GM18498 (cell line): Measurements from ENCODE around the gene MPRIP.

Experiments used
- ATAC-seq: cut with Tn5 transposase; IDR thresholded peaks from one replicate; pipeline ENCODE4 v1.9.1; 2021; ENCODE audit warnings: mild to moderate bottlenecking, moderate library complexity; ENCODE audit not compliant: unreplicated experiment

Gene MPRIP

DNA sequence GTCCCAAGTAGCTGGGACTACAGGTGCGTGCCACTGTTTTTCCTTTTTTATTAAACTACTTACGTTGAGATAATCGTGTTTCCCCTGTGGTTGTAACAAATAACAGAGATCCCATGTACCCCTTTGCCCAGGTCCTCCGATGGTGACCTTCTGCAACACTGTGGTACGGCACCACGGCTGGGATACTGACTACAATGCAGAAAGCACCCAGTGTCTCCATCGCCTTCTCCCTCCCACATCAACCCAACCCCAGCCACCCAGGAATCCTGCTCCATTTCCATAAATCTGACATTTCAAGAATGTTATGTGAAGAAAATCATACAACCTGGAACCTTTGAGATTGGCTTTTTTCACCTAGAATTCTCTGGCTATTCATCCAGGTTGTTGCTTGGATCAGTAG lies 22.1 kb downstream of the MPRIP start:
- ATAC-seq = no peak

DNA sequence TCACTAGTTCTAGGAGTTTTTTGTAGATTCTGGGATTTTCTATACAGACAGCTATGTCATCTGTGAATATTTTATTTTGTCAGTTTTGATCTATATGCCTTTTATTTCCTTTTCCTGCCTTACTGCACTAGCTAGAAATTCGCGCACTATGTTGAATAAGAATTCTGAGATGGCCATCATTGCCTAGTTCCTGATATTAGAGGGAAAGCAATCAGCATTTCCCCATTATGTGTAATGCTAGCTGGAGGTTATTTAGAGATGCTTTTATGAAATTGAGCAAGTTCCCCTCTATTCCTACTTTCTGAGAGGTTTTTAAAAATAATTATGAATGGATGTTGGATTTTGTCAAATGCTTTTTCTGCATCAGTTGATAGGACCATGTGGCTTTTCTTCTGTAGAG lies 23.8 kb downstream of the MPRIP start:
- no peak for ATAC-seq

DNA sequence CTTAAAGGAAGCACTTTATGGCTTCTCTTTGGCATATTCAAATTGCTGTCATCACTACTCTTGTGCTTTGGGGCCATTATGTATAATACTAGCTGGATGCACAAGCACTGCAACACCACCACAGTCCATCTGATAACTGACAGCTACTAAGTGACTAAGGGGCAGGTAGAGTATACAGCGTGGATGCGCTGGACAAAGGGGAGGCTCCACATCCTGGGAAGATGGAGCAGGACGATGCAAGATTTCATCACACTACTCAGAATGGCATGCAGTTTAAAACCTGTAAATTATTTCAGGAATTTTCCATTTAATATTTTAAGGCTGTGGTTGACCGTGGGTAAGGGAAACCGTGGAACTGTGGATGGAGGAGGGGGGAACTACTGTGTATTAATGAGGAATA lies 25.0 kb downstream of the MPRIP start:
- ATAC-seq = no peak

DNA sequence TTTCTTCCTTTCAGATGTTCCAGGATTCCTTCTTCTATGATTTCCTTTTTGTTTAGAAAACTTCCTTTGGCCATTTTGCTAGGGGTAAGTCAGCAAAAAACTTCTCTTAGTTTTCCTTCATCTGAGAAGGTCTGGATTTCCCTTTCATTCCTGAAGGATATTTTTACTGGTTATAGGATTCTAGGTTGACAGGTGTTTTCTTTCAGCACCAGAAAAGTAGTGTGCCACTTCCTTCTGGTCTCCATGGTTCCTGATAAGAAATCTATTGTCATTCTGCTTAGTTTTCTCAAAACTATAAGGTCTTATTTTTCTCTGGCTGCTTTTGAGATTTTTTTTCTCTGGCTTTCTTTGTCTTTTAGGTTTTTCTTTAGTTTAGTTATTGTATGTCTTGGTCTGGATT lies 27.6 kb downstream of the MPRIP start:
- ATAC-seq = no peak

DNA sequence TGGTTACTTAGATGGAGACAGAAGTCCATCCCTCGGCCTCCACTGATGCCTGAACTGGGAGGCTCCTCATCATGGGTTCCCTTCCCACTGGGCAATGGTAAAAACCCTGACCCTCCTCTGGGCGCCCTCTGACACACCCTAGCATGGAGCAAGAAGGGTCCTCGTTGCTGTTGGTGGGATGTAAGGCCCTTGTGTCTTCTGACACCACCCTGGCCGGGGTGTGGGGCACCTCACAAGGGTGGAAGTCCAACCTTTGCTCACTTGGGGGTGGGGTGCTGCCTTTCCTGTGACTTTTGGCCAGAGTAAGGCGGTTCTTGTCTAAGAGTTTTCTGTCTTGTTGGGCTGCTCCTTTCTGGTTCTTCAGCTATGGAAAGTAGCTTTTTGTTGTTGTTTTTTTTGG lies 28.7 kb downstream of the MPRIP start:
- no peak for ATAC-seq

DNA sequence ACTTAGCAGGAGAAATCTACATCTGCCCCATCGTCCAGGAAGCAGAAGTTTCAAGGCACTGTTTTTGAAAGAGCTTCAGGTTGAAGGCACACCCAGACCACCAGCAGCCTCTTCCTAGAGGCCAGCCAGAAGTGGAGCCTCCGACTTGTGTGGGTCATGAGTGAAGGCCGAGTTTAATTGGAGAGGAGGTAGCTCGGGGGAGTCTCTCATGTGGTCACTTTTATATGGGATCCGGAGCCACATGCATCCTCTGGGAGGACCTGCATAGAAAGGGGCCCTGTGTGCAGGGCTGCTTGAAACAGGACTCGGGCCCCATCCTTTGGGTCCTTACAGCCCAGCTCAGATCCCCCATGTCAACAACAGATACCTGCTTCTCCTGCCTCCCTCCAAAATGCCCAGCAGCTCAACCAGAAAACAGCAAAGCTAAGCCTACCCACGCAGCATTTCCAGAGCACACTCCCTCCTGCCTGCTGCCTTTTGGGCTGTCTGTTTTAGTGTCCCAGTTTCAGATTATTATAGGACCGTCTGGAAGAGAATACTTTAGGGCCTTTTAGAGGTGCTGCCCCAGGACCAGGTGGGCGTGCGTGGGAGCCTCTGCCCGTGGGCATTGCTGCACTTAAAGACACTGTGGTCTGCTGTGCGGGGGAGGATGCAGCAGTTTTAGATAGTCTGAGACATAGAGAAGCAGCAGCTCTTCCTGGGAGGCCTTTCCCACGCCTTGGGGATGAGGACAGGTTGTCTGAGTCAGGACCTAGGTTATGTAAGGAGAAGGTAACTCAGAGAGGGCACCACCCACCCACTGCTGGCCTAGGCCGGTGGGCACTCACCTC lies 29.5 kb downstream of the MPRIP start:
- no peak for ATAC-seq

DNA sequence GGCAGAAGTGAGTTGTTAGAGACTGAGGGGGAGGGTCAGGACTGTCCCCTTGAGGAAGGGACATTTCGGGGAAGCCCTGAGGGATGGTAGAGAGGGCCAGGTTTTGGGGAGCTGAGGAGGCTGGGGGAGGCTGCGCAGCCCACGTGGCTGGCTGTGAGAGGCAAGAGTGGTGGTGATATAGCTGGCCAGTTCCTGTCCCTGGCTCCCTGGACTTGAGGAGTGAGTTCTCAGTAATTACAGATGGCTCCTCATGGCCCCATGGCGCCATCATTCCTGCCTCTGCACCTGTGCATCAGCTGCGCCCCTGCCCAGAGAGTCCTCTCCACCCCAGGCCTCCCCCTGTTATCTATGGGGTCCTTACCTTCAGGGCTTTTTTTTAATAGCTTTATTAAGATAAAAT lies 30.3 kb downstream of the MPRIP start:
- no peak for ATAC-seq

DNA sequence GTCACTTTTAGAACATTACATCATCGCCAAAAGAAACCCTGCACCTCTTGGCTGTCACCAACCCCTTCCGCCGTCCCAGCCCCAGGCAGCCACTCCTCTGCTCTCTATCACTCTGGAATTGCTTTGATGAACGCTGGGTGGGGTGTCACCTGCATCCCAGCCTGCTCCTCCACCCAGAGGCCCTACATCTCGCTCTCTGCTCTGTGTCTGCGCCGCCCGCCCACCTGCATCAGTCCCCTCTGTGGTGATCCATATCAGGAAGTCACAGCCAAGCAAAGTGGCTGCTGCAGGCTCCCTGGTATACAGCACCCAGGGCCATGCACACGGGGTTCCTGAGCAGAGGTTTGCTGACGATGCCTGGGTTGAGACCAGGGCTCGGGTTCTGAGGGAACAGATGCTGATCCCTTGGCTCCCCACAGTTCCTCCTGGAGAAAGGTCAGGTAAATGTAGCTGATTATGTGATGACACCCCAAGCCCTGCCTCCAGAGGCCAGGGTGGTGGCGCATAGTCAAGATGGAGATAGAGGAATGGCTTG lies 30.8 kb downstream of the MPRIP start:
- ATAC-seq = no peak

DNA sequence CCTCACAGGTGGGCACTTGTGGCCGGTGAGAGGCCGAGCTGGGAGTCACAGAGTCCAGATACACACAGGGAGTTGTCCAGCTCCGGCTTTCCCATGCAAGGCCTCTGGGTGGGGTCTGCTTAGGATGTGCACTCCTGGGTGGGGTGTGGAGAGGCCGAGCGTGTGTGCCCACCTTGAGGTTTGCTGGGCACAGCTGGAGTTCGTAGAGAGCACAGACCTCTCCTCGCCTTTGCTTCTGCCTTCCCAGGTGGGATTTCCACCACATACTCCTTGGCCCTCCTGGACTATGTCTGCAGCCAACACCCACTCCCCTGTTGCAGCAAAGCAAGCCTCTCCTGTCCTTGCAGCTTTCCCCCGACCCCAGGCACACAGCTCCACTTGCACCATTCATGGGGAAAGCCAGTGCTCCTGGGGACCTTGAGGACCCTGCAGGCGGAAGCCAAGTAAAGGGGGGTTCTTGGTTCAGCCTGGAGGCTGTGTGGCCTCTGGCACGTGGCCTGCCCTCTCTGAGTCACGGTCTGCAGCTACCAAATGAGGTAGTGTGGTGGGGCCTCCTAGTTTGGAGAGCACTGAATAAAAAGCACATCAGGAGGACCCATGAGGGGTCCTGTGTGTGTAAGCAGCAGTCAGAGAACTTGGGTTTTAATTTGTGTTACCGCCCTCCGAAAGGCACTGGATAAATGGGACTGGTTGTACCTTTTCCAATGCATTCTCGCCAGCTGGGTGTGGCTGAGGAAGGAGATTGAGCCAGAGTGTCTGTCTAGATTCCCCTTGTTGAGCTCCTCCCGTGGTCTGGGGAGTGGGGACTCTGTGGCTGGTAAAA lies 31.5 kb downstream of the MPRIP start:
- ATAC-seq = no peak

DNA sequence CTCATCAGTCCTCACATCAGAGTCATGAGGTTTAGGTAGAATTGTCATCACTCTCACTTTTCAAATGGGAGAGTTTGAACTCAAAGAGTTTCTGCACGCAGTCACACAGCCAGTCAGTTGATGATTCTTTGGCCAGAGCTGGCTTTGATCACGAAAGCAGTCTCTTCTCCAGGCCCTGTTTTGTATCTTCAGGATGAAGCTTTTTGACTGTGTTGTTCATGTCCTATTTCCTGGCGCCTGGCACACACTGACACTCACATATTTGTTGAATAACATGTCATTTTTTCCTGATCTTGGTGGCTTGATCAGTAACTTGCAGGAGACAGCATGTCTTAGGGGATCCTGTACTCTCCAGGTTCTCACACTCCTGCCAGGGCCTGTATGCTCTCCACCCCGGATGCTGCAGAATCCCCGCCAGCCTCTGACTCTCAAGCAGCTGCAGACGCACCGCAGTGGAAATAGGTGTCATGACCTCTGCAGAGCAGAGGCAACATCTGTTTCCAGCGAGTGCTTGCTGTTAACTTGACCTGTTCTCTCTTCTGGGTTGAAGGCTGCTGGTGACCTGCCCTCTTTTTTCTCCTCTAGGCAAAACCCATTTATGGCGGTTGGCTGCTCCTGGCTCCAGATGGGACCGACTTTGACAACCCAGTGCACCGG lies 33.0 kb downstream of the MPRIP start:
- ATAC-seq = no peak

DNA sequence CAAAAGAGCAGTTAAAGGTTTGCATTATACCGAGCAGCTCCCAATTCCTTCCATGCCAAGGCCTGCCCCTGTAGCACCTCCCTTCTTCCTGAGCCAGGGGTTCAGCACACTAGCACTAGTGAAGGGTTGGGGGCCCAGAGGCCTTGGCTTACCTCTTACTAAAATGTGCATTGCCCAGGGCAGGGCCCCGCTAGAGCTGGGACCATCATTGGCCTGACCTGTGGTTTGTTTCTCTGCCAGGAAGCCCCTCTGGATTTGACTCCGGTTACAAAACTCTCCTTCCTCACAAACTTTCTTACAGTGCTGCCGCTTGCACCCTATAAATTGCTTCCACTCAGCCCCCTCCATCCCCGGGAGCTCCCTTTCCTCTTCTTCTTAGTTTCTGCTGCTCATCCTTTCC lies 33.8 kb downstream of the MPRIP start:
- no peak for ATAC-seq

DNA sequence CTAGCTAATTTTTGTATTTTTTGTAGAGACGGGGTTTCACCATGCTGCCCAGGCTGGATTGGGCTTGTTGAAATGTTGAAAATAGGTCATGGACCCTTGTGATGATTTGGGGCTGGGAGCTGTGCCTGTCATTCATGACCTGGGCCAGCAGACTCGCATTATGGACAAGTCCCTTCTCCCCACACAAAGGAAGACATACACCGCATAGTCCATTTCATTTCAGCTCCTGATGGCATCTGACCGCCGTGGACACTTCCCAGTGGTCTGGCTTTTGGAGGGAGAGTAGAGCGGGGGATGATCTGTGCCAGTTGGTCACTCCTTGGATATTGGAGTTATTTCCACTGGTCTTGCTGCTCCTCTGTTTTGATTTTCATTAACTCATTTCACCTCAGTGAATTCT lies 34.8 kb downstream of the MPRIP start:
- no peak for ATAC-seq

DNA sequence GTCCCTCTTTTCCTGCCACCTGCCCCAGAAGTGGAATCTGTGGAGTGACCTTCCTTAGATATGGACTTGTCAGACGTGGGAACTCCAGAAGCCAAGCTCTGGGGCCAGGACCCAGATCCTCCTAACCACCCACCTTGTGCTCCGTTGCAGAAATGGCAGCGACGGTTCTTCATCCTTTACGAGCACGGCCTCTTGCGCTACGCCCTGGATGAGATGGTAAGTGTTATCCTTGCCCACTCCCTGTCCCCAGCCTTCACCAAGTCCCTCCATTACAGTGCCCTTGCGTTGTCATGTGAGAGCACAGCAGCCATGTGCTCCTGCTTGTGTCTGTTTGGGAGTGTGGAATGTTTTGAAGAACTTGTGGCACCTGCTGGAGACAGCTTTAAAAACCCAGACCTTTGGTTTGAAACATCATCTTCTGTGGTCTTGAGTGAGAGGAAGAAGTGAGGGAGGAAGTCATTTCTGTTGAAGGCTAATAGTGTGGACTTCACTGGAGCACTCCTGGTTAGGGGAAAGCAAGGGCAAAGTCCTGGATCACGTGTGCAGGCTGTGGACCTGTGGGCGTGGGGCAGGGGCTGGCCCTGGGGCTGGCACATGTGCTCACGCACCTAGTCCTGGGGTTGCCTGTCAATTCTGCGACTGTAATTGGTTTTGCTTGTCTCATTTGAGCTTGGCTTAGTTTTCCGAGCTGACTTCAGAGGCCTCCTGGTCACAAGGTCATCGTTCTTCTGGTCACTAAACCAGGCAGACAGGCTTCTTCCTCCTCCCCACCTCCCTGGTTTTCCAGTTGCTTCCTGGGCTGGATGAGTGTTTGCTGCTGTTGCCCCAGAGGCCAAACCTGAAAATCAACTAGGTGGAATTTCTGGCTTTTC lies 35.8 kb downstream of the MPRIP start:
- no peak for ATAC-seq

DNA sequence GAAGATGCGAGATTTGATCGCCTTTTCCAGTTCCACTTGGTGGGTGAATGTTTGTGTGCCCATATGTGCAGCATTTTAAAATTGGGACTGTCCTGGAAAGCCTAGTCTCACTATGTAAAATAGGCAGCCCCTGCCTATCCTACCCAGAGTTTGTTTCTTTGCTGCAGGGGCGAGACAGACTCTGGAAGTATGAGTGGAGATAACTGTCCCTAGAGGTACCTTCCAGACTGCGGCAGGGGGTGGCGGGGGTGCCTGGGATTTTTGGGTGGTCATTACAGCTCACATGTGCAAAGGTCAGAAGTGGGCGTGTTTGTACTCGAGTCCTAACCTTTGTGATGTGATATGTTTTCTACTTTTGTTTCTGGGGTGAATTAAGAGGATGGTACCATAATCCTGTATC lies 36.6 kb downstream of the MPRIP start:
- ATAC-seq = no peak

DNA sequence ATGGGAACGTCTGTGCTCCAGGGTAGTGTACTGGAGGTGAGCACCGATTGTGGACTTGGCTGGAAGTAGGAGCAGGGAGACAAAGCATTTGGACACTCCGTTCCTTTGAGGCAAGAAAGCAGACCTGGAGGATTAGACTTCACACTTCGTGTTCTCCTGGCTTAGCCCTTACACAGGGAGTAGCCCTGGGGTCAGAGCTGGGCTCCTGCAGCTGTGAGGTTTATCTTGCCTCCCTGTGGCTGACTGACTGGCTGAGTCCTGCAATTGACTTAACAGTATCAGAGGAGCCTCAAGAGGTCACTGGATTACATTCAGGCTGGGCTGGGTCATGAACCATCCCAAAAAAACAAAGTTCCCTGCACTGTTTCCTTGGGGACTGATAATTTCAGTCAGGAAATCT lies 37.1 kb downstream of the MPRIP start:
- ATAC-seq = no peak

DNA sequence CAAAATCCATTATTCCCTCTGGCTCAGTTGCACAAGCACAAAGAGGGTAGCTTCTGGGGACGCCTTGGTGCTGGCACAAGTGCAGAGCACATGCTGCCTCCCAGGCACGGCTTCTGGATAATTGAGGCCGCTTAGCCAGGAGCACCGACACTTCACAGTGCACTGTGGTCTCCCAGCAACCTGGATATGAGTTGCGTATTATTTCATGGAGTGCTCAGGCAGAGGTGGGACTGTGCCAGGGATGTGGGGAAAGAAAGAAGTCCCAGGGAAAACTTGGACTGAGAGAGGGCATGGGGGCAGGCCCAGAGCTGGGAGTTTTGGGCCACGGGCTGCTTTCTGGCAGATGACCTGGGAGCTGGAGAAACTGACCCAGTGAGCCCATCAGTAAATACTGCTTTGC lies 37.5 kb downstream of the MPRIP start:
- ATAC-seq = no peak

DNA sequence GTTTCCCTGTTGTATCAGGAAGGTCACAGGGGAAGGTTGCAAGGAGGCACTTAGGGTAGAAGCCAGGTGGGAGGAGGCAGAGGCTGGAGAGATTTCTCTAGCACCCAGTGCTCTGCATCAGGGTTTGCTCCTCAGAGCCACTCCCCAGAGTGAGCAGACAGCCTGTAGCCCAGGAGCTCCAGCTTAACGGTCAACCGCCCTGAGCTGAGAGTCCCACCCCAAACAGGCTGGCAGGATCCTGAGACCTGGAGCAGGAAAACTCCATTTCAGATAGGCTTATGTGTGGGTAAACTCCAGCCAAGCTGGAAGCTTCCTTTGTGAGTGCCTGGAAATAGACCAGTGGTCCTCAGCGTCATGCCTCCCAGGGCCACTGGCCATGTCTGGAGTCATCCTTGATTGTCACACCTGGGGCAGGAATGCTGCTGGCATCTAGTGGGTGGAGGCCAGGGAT lies 37.9 kb downstream of the MPRIP start:
- no peak for ATAC-seq

DNA sequence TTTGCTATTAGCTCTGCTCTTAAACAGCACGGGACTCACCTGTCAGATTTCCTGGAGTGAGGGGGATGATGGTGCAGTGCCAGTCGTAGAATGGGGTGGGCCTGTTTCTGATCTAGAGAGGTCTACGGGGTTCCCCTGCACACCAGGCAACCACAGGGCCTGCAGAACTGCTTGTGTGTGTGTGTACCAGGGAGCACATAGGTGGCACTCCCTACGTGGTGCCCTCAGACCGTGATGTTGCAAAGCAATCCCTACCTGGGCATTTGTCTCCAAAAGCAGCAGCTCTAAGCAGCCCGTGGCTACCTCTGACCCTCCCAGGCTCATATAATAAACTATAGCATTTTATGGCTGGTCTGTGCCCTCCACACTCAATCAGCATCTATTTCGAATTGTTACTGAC lies 38.5 kb downstream of the MPRIP start:
- ATAC-seq = no peak

DNA sequence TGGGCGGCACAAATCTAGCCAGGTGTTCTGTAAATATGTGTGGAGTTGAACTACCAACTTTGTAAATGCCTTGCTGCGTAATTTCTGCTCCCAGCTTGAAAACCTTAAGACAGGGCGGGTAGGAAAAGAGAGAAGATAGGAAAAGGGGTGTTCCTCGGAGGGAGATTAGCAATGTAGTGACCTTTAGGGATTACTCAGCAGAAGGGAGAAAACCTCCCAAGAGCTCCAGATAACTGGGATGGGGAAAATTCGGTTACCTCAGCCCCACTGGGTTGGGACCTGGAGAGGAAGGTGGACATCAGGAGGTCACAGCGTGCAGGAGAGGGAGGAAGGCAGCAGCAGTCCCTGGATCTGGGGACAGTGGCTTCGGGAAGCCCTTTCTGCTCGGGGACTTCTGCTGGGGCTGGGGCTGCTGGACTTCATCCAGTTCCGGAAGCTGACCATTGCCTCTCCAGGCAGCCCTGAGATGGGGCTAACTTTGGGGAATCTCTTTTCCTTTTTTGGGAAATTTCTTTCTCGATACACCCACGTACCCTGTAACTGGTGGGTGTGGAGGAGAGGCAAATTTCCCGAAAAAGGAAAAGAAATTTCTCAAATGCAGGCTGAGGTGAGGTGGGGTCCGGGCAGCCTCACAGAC lies 39.2 kb downstream of the MPRIP start:
- ATAC-seq = no peak

DNA sequence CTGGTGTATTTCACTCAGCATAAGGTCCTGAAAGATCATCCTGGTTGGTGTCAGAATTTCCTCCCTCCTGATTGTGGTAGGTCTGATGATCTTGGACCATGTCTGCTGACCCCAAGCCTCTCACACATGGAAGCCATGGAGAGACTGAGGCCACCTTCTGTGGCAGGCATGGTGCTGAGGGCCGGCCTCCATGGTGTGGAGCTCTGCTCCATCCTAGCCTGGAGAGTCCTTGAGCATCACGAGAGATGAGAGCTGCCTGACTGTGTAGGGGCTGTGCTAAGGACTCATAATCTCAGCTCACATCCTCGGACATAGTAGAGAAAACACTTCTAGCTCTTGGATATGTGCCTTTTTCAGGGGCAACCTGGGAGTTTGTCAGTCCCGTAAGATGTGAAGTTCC lies 40.6 kb downstream of the MPRIP start:
- ATAC-seq = no peak
